SU-DHL-6 (cell line): ENCODE measurements around the gene RITA1.
A peak's percentile ranks its signal among the peaks of the same experiment; 100 is the strongest.

Experiments used
- H2AFZ ChIP-seq: fragments of 200-600 bp; sonication (generic); 2 replicates; pipeline ENCODE4 v1.6.1; 2014; ENCODE audit warnings: low read depth, mild to moderate bottlenecking, moderate library complexity, mixed read lengths, antibody characterized with exemption, low read length; ENCODE audit not compliant: severe bottlenecking
- H3F3A ChIP-seq: fragments of 200-600 bp; shearing (Covaris generic); 2 replicates; pipeline ENCODE4 v1.6.0; 2016; ENCODE audit warnings: antibody characterized with exemption, mild to moderate bottlenecking; ENCODE audit not compliant: insufficient read depth
- H3K27ac ChIP-seq: fragments of 200-600 bp; sonication (generic); 2 replicates; pipeline ENCODE4 v1.5.1; 2016; ENCODE audit warnings: low read depth, mild to moderate bottlenecking, low read length, moderate library complexity, mixed read lengths
- H3K27me3 ChIP-seq: fragments of 200-600 bp; sonication (generic), shearing (Covaris generic); 2 replicates; pipeline ENCODE4 v1.6.0; 2014; ENCODE audit warnings: mild to moderate bottlenecking, low read length
- H3K36me3 ChIP-seq: fragments of 200-600 bp; sonication (generic); 2 replicates; pipeline ENCODE4 v1.6.1; 2014; ENCODE audit warnings: mild to moderate bottlenecking, low read length, mixed read lengths
- H3K4me2 ChIP-seq: fragments of 300-600, 200-600 bp; shearing (Covaris generic), sonication (generic); 2 replicates; pipeline ENCODE4 v1.6.0; 2014; ENCODE audit warnings: low read length, low read depth, mild to moderate bottlenecking; ENCODE audit not compliant: poor library complexity, severe bottlenecking
- H3K4me3 ChIP-seq: fragments of 200-600 bp; sonication (generic); 2 replicates; pipeline ENCODE4 v1.5.1; 2014; ENCODE audit warnings: antibody characterized with exemption, low read length, mild to moderate bottlenecking, mixed read lengths; ENCODE audit not compliant: insufficient read depth, poor library complexity, severe bottlenecking
- H3K79me2 ChIP-seq: fragments of 200-600 bp; sonication (generic); 2 replicates; pipeline ENCODE4 v1.6.1; 2014; ENCODE audit warnings: mild to moderate bottlenecking, low read length, moderate library complexity; ENCODE audit not compliant: insufficient read depth
- H3K9ac ChIP-seq: fragments of 200-600 bp; sonication (generic); 2 replicates; pipeline ENCODE4 v1.7.0; 2014; ENCODE audit warnings: mild to moderate bottlenecking, low read length
- H3K9me2 ChIP-seq: fragments of 200-600 bp; sonication (generic); replicated peaks from 2 replicates; pipeline ENCODE4 v1.6.1; 2014; ENCODE audit warnings: low read length; ENCODE audit not compliant: insufficient read depth
- H3K9me3 ChIP-seq: fragments of 200-600 bp; sonication (generic); 2 replicates; pipeline ENCODE4 v1.6.1; 2014; ENCODE audit warnings: low read length, mixed read lengths; ENCODE audit not compliant: insufficient read depth
- H4K20me1 ChIP-seq: fragments of 200-600 bp; sonication (generic); 2 replicates; pipeline ENCODE4 v1.6.1; 2014; ENCODE audit warnings: low read depth, mild to moderate bottlenecking, antibody characterized with exemption, low read length, moderate library complexity, mixed read lengths
- EZH2phosphoT487 ChIP-seq: fragments of 200-600 bp; sonication (generic), shearing (Covaris generic); conservative IDR thresholded peaks from 2 replicates; pipeline ENCODE4 v1.6.1; 2018; ENCODE audit warnings: mild to moderate bottlenecking, antibody characterized with exemption, low read length, moderate library complexity, mixed read lengths
- TF ChIP-seq, protein P1 (sequence below): fragments of 200-600 bp; sonication (generic); IDR thresholded peaks from one replicate; pipeline ENCODE4 v1.5.1; 2017; ENCODE audit warnings: antibody characterized with exemption, mild to moderate bottlenecking, low read length, moderate library complexity; ENCODE audit not compliant: insufficient read depth, poor library complexity, severe bottlenecking

Gene RITA1

GRCh38 chr12:113222730-113223531 lies 37.4 kb downstream of the RITA1 start:
- Histone ChIP-seq H3K9ac (peak overlapping the region; percentile 97), H3F3A (peaks cover 44% of the 10 kb centered on the region), H3K36me3 (no peaks in the 10 kb centered on the region; the same call in 1 of the 2 replicates), H3K79me2 (peaks cover 33% of the 10 kb centered on the region), H3K27me3 (no peaks in the 10 kb centered on the region), H3K4me3 (peak overlapping the region; percentile 81), H3K9me2 (no peaks in the 10 kb centered on the region), H4K20me1 (no peaks in the 10 kb centered on the region), H3K9me3 (no peaks in the 10 kb centered on the region), H3K4me2 (peak overlapping the region; percentile 77), H3K27ac (peak overlapping the region; percentile 85), H2AFZ (no peak overlapping the region)
- no peak for TF ChIP-seq EZH2phosphoT487
- TF ChIP-seq, protein P1, sequence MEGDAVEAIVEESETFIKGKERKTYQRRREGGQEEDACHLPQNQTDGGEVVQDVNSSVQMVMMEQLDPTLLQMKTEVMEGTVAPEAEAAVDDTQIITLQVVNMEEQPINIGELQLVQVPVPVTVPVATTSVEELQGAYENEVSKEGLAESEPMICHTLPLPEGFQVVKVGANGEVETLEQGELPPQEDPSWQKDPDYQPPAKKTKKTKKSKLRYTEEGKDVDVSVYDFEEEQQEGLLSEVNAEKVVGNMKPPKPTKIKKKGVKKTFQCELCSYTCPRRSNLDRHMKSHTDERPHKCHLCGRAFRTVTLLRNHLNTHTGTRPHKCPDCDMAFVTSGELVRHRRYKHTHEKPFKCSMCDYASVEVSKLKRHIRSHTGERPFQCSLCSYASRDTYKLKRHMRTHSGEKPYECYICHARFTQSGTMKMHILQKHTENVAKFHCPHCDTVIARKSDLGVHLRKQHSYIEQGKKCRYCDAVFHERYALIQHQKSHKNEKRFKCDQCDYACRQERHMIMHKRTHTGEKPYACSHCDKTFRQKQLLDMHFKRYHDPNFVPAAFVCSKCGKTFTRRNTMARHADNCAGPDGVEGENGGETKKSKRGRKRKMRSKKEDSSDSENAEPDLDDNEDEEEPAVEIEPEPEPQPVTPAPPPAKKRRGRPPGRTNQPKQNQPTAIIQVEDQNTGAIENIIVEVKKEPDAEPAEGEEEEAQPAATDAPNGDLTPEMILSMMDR, result no peak

GRCh38 chr12:113224955-113225354 lies 39.4 kb downstream of the RITA1 start:
- Histone ChIP-seq H3K9me3 (no peaks in the 10 kb centered on the region), H3K4me3 (no peak overlapping the region), H3K27me3 (no peaks in the 10 kb centered on the region), H3K9me2 (no peaks in the 10 kb centered on the region), H3K36me3 (no peaks in the 10 kb centered on the region; the same call in 1 of the 2 replicates), H3K79me2 (peaks cover 31% of the 10 kb centered on the region), H4K20me1 (no peaks in the 10 kb centered on the region), H2AFZ (no peak overlapping the region), H3K4me2 (no peak overlapping the region), H3F3A (peaks cover 38% of the 10 kb centered on the region), H3K9ac (no peak overlapping the region), H3K27ac (peak overlapping the region; percentile 85)
- TF ChIP-seq EZH2phosphoT487, result no peak
- TF ChIP-seq, protein P1, result no peak

- Histone ChIP-seq H3K4me2 (no peak overlapping the region), H3K9ac (no peak overlapping the region), H3K9me2 (no peaks in the 10 kb centered on the region), H3K79me2 (peaks cover 22% of the 10 kb centered on the region), H3K4me3 (no peak overlapping the region), H2AFZ (no peak overlapping the region), H3K9me3 (no peaks in the 10 kb centered on the region), H4K20me1 (no peaks in the 10 kb centered on the region), H3F3A (peaks cover 36% of the 10 kb centered on the region), H3K27ac (peak overlapping the region; percentile 19; the same call in 1 of the 2 replicates), H3K36me3 (peaks cover 11% of the 10 kb centered on the region), H3K27me3 (no peaks in the 10 kb centered on the region)
- TF ChIP-seq EZH2phosphoT487, result no peak
- TF ChIP-seq, protein P1, result no peak
Observed at GRCh38 chr12:113226696-113227568, 41.4 kb downstream of the RITA1 start.
